Neural progenitor cell (in vitro differentiated cells): ENCODE results near the gene BMPR1A.

Experiments
- CTCF ChIP-seq: fragments of 200-600 bp; sonication (generic); IDR thresholded peaks from 2 replicates; pipeline ENCODE4 v1.5.1; 2017; ENCODE audit warnings: antibody characterized with exemption, mild to moderate bottlenecking
- EZH2phosphoT487 ChIP-seq: fragments of 200-600 bp; sonication (generic); IDR thresholded peaks from 2 replicates; pipeline ENCODE4 v1.6.1; 2017; ENCODE audit warnings: antibody characterized with exemption

- TF ChIP-seq CTCF, result no peak
- TF ChIP-seq EZH2phosphoT487, result no peak
Observed at GRCh38 chr10:86769991-86770390, 13.6 kb downstream of the BMPR1A start.
